ENCODE results near the gene TMCO4. TPM values are rescaled to one million over a fixed set of nuclear protein-coding genes. Genes with fewer than 3 reads are reported as not detected.

Gene TMCO4
- total RNA-seq, 1 donor from 2014 or later = 10.0 TPM

GRCh38 chr1:19720174-19720573 lies 79.5 kb downstream of the TMCO4 start:
- no peak for DNase-seq (ENCODE audit: low spot score)
- Mint-ChIP-seq H3K27me3 (ENCODE audit: low read depth) (no peaks in the 10 kb centered on the region), H3K27ac (ENCODE audit: unreplicated experiment) (no peak overlapping the region), H3K4me1 (ENCODE audit: low read depth) (peaks cover 7% of the 10 kb centered on the region), H3K4me3 (ENCODE audit: unreplicated experiment) (no peak overlapping the region), H3K36me3 (ENCODE audit: low read depth) (peaks cover 3% of the 10 kb centered on the region), H3K9me3 (ENCODE audit: low read depth) (no peaks in the 10 kb centered on the region)
- no peak for TF ChIP-seq CTCF (IDR thresholded peaks at IDR 0.05)

DNA sequence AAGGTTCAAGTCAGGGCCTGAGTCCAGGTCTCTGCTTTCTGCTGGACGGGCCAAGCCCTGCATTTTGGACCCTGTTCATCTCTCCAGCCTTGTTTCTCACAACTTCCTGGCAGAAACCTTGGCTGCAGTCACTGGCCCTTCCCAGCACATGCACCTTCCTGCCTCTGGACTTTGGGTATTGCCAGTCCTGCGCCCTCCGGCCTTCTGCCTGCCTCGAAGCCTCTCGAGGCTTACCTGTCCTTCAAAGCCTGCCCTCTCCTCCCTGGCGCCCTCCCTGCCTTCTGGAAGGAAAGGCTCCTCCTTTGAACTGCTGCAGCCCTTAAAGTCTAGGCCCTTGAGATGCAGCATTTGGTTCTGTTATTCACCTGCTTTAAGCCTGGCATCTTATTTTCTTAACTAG lies 82.2 kb downstream of the TMCO4 start:
- Mint-ChIP-seq H3K4me1 (ENCODE audit: low read depth) (peaks cover 7% of the 10 kb centered on the region), H3K36me3 (ENCODE audit: low read depth) (peaks cover 2% of the 10 kb centered on the region), H3K9me3 (ENCODE audit: low read depth) (no peaks in the 10 kb centered on the region), H3K4me3 (ENCODE audit: unreplicated experiment) (no peak overlapping the region), H3K27ac (ENCODE audit: unreplicated experiment) (no peak overlapping the region), H3K27me3 (ENCODE audit: low read depth) (no peaks in the 10 kb centered on the region)
- no peak for DNase-seq (ENCODE audit: low spot score)
- no peak for TF ChIP-seq CTCF (IDR thresholded peaks at IDR 0.05)

GRCh38 chr1:19715334-19716203 lies 84.1 kb downstream of the TMCO4 start:
- no peak overlapping the region for H3K27ac Mint-ChIP-seq (ENCODE audit: unreplicated experiment)
- peaks cover 7% of the 10 kb centered on the region for H3K4me1 Mint-ChIP-seq (ENCODE audit: low read depth)
- H3K27me3 Mint-ChIP-seq (ENCODE audit: low read depth) = no peaks in the 10 kb centered on the region
- TF ChIP-seq CTCF (IDR thresholded peaks at IDR 0.05) = peak; percentile 94
- peak; percentile 96 for DNase-seq (ENCODE audit: low spot score)
- no peaks in the 10 kb centered on the region for H3K9me3 Mint-ChIP-seq (ENCODE audit: low read depth)
- no peak overlapping the region for H3K4me3 Mint-ChIP-seq (ENCODE audit: unreplicated experiment)
- H3K36me3 Mint-ChIP-seq (ENCODE audit: low read depth) = peaks cover 1% of the 10 kb centered on the region

DNA sequence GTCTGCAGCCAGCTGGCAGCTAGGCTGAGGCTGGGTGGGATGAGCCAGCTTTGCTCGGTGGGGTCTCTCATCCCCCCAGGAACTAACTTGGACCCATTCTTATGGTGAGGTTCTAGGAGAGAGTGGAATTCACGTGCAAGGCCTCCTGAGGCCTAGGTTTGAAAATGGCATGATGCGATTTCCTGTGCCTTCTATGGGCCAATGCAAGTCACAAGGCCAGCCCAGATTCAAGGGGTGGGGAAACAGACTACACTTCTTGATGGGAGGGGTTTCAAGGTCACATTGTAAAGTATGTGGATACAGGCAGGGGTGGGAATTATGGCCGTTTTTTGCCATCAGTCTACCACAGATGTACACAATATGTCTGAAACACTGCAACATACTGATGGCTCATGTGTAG lies 86.8 kb downstream of the TMCO4 start:
- no peak overlapping the region for H3K4me3 Mint-ChIP-seq (ENCODE audit: unreplicated experiment)
- no peak for DNase-seq (ENCODE audit: low spot score)
- H3K27ac Mint-ChIP-seq (ENCODE audit: unreplicated experiment) = no peak overlapping the region
- no peaks in the 10 kb centered on the region for H3K27me3 Mint-ChIP-seq (ENCODE audit: low read depth)
- no peaks in the 10 kb centered on the region for H3K9me3 Mint-ChIP-seq (ENCODE audit: low read depth)
- peaks cover 7% of the 10 kb centered on the region for H3K4me1 Mint-ChIP-seq (ENCODE audit: low read depth)
- H3K36me3 Mint-ChIP-seq (ENCODE audit: low read depth) = peaks cover 1% of the 10 kb centered on the region
- no peak for TF ChIP-seq CTCF (IDR thresholded peaks at IDR 0.05)

GRCh38 chr1:19710825-19711611 lies 88.7 kb downstream of the TMCO4 start:
- Mint-ChIP-seq H3K4me3 (ENCODE audit: unreplicated experiment) (no peak overlapping the region), H3K27me3 (ENCODE audit: low read depth) (no peaks in the 10 kb centered on the region), H3K36me3 (ENCODE audit: low read depth) (peaks cover 1% of the 10 kb centered on the region), H3K9me3 (ENCODE audit: low read depth) (no peaks in the 10 kb centered on the region), H3K27ac (ENCODE audit: unreplicated experiment) (no peak overlapping the region), H3K4me1 (ENCODE audit: low read depth) (peaks cover 7% of the 10 kb centered on the region)
- no peak for DNase-seq (ENCODE audit: low spot score)
- no peak for TF ChIP-seq CTCF (IDR thresholded peaks at IDR 0.05)
